HG02870 (cell line): ENCODE data around the gene REELD1.
A peak's percentile ranks its signal among the peaks of the same experiment; 100 is the strongest.

Experiments used
- ATAC-seq: cut with Tn5 transposase; IDR thresholded peaks from one replicate; pipeline ENCODE4 v1.9.1; 2021; ENCODE audit warnings: mild to moderate bottlenecking, moderate library complexity; ENCODE audit not compliant: unreplicated experiment

REELD1 gene

DNA sequence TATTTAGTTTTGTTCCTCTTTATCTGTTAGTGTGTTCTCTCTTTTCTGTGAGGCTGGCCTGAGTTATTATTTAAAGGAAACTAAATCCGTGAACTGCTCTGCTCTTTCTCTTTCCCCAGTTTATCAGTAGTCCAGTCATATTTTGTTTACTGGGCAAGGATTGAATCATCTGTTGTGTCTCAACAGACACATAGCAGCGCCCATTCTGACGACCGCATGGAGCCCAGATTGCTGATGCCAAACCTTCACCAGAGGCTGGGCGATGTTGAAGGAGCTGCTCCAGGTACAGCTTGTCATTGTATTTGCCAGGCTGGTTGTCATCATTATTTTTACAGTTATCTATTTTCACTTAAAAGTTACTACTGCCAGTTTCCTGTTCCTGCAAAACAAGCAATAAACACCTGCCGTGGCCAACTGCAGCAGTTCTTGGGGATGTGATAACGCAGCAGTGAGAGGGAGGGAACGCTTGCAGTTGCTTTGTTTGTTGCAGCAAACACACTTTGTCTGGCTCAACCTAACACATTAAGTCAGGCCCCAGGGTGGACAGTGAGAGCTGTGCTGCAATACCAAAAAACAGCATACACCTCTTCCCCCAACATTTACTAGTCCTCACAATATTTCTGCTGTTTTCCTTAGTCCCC is 10.1 kb downstream of the REELD1 start:
- ATAC-seq, result no peak

DNA sequence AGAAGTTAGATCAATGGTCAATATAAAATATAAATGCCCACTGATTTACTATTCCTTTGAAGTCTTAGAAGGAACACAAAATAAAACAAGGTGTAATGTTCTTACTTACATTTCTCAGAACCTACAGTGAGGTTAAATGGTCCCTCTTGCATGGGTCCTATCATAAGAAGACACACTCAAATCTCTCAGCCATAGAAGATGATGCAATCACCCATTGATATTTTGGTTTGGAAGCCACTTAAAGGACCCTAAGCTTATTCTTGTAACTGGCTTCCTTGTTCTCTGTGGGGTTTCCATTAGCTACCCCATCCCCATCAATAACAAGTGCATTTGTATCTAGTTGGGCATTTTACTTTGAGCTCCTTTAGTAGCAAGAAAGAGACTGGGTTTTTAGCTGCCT is 15.1 kb downstream of the REELD1 start:
- no peak for ATAC-seq

DNA sequence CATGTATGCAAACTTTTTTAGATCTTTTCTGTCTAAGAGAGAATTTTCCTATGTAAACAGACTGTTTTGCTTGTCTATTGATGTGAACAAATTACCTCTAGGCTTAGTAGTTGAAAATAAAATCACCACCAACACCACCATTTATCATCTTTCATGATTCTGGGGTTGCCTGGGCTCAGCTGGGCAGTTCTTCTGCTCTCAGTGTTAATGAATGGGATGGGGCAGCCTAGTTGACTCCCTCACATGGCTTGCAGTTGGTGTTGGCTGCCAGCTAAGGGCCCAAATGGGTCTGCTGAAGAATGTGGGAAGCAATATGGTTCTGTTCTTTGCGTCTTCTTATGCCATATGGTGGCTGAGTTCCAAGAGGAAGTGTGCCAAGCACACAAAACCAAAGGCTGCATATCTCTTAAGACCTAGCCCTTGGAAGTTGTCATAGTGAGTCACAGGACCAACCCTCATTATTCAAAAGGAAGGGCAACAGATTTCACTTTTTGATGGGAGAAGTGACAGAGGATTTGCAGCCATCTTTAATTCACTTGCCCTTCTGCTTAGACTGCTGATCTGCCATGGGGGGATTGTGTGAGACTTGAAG is 17.9 kb downstream of the REELD1 start:
- ATAC-seq, result no peak

DNA sequence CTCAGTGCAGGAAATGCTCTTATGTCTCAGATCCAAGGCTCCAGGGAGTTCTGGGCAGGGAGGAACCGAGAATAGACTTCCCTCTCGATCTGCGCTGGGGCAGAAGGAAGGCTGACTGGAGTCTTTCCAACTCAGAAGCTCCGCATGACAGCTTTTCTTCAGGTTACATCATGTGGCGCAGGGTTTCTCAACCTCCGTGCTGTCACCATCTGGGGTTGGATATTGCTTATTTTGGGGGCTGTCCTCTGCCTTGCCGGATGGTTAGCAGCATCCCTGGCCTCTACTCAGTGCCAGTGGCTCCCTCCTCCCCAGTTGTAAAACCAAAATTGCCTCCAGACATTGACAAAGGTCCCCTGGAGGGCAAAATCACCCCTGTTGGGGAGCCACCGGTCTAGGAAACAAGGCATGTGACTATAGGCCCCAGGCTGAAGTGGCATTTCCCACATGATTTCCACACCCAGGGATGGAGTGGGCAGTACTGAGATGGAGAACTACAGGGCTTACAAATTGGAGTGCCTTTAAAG is 21.4 kb downstream of the REELD1 start:
- no peak for ATAC-seq

DNA sequence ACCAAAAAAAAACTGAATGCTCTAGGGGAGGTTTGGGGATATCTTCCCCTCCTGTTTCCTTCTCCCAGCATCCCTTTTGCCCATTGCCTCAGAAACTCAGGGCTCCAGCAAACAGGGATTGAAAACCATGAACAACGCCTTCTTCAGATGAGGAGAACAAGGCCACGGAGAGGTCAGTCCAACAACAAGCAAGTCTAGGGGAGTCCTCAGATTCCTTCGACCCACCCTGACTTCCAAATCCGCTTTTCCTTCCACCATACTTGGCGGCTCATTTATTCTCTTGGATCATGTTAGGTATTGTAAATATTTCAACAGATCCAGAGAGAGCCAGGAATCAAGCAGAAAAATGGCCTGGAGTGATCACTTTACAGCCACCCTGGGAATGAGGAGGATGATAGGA is 21.9 kb downstream of the REELD1 start:
- no peak for ATAC-seq

DNA sequence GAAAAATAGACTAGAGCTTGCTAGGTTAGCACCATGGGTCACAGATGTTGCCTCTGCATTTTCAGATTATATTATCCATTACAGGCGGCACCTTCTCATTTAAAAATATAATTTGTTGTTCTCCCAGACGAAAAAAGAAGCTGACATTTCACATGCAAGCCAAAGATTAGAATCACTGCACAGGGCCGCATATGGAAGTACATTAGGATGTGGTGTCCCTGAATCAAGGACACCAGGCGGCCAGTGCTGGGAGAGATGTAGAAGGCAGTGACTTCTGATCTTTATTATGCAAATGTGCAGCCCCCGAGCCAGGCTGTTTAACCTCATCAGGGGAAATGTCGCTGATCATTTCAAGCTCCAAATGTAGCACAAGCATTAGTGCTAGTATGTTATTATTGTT is 22.8 kb downstream of the REELD1 start:
- no peak for ATAC-seq

DNA sequence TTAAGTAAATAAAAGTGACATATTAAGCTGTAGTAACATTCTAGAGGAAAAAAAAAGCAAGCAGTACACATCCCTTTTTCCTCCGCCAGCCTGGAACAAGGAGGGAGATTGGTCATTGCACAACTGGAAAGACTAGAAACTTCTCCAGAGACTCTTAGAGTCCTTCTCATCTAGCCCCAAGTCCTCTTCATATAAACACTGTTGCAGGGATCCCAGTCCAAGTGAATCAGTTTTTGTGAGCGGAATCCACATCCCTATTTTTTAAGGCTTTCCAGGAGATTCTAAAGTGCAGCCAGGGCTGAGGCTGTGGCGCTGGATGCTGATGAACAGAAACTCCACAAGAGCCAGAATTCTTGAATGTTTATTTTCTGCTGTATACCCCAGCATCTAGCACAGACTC is 23.8 kb downstream of the REELD1 start:
- ATAC-seq, result no peak

DNA sequence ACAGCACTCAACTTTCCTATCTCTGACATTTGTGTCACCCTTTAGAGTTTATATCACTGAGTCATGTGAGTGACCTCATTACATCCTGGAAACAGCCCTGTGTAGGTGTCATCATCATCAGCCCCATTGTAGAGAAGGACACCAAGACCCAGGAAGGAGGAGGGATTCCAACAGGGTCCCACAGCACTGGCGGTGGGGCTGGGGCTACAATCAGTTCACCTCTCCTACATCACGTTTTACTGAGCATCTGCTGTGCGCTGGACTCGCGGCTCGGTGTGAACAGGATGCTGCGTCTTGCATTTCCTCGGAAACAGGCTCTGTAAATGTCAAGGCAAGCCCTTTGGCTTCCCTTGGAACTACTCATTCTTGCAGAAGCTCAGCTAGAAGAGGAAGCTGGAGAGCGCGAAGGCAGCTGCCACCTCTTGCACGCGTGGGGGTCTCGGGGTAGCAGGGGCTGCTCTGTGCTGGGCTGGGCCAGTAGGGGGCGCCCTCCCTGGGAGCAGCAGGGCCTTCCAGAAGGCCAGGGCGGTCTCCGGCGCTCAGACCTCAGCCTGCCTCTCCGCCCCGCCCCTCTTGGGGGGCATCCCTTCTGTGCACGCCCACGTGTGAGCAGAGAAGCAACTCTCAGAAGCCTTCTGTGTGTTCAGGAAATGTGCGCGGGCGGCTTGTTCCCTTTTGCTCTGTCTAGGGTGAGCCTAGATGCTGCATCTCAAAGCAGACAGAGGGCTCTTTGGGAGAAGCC is 29.0 kb downstream of the REELD1 start:
- ATAC-seq, result peak; percentile 89

DNA sequence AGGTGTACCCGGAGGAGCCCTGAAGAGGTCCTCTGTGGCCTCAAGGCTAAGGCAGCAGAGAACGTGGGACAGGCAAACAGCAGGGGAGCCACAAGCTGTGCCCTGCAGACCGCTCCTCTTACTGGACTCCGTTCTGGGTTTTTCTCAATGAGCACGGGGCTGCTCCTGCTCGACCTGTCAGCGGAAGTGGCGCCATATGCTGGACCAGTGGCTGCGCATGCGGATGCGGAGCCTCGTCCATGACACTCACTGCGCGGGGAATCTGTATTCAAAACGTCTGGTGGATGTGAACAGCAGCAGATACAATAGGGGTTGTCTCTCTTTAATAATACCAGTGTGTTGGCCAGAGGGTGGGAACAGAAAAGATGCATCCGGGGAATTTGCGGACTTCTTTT is 29.5 kb downstream of the REELD1 start:
- ATAC-seq, result no peak

DNA sequence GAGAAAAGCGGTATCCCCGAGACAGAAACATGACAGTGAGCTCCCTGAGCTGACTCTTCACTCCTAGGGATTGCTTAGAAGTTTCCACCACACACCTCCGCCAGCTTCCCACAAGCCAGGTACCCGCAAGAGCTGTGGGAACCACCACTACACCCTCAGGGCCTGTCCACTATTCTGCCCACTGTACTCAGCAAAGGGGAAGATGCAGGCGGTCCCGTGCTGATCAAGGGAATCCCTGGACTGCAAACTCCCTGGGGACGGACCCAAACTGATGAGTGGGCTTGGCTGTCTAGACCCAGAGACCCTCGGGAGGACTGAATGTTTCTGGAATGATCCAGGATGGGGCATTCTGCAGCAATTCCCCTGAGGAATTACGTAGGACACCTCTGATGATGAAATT is 30.2 kb downstream of the REELD1 start:
- ATAC-seq, result no peak

DNA sequence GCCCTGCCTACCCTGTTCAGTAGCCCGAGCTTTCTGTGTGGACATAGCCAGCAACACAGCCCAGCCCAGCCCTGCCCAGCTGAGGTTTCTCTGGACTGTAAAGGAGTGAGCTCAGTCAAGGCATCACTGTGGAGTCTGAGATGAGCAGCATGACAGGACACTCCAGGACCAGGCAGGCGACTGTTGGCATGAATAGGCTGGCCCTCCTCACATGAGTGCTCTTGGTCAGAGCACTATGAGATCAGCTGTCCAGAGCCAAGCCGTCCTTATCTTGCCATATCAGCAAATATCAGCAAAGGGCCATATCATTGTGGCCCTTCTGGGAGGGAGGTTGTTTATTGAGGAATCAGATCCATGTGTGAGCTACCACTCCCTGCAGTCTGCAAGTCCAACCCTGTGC is 30.9 kb downstream of the REELD1 start:
- no peak for ATAC-seq

DNA sequence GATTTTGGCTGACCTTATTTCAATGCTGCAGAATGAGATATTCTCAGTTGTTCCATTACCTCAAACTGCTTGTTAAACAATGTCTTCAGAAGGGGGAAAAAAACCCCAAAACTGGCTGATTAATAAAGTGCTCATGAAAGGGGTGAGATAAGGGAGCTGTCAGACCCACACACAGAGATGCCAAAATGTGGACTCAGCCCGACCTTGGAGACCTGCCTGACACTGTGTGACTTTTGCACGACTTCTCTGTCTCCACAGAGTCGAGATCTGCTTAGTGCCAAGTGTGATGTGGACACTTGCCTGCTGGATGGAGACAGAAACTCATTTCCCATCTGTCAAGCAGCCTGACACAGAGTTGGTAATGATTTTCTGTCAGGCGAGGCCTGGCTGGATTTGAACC is 31.5 kb downstream of the REELD1 start:
- ATAC-seq, result no peak

DNA sequence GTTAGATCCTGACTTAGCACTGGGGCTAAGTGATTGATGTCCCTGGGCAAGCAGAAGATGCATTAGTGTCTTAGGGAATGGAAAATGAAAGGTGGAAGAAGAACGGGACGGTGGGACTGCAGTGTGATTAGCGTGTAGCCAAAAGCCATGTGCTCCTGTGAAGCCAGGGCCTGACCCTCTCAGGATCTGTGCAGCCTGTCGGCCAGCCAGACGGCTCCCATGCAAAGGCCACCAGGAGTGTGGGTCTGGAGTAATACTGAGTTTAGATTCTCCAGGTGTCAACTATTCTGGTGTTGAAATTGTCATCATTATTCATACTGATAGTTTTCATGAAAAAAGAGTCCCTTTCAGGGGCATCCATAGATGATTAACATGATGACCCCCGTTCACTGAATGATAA is 32.0 kb downstream of the REELD1 start:
- ATAC-seq, result no peak

DNA sequence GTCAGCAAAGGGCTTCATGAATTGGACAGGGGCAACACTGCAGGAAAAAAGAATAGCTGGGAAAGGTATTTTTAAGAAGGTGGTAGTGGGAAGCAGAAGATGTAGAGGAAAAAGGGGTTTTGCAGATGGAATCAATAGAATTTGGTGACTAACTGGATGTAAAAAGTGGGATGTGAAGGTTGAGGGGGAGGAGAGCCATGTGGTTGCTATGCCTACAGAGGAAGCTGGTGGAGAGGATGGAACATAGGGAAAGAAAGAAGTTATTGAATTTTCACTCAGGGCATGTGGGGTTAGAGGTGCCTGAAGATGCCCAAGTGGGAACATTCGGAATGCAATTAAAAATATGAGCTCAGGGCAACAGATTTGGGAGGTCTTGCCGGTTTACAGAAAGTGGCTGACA is 33.0 kb downstream of the REELD1 start:
- no peak for ATAC-seq

DNA sequence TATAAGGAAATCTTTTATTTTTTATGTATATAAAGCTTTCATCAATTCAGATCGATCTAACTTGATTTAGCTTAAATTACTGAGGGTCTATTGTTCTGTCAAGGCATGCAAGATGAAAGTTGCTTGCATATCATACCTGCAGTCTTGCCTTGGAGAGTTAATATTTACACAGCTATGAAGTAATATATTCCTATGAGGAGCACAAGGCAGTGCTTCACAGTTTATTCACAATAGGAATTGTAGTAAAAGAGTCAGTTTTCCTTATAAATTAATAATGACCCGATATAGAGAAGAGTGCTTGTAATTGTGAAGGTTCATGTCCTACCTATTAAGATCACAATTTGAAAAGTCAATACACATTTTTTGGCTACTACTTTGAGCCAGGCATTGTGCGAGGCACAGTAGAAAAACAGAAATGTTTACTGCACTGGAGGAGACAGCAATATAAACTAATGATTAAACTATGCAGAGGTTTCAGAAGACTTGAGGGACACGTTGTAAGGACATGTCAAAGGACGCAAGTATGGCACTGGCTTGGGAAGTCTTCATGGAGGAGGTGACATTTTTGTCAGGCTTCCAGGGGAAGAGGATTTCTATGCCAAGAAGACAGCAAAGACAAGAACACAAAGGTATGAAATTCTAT is 38.8 kb downstream of the REELD1 start:
- no peak for ATAC-seq

DNA sequence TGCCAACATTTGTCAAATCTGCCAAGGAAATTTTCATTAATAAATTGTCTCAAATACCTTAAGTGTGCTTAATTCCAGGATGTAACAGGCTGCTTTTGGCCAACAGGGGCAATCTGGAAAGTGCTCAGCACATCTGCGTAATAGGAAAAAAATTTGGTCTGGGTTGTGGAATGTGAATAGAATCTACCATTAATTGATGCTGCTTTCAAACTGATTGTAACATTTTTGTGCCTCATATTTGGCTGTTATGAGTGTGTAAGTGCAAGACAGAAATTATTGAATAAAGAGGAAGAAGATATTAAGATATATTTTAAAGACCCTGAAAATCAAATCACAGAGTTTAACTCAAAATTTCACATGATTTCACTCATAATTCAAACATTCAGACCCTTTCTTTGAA is 41.1 kb downstream of the REELD1 start:
- no peak for ATAC-seq

DNA sequence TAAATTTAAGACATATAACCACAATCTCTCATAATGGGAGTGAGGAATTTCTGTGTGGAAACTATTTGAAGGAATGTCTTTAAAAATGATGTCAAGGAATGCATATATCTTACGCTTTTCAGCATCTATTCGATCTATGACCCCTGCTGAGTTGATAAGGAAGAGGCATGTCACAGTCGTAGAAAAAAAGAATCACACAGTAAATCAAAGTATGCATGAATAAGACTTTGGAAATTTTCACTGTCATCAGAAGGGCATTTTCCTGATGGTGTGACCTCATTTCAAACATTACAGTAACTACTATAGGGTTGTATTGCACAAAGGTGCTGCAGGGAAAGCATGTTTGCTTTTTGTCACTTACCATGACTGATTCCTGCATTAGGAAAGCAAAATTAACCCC is 41.5 kb downstream of the REELD1 start:
- no peak for ATAC-seq

DNA sequence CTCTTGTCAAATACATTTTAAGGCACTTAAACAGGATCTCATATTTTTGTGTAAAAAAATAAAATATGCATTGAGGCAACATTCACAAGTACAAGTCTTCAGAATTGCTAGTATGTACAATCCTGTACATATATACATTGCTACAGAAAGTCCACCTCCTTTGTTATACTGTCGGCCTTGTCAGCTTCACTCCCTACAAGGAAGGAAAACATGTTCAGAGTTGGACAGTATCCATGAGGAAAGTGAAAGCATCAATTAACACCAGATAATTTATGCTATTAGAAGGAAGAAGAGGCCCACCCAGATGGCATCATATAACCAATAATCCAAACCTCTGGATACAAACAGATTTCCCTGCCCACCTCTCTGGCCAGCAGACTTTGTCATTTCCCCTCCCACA is 42.0 kb downstream of the REELD1 start:
- ATAC-seq, result no peak

DNA sequence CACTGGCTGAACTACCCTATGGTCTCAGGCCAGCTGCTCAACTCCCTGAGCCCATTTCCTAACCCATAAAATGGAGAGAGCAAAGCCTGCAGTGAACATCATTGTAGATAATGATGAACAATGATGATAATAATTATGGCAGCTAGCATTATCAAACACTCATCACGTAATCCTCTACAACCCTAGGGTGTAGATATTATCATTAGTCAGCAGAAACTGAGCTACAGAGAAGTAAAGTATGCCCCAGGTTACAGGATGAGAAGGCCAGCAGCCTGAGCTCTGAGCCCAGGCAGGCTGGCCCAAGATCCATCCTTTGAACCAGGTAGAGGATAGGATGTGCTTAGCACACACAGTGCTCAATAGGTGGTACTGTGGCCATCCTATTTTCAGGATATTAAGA is 43.2 kb downstream of the REELD1 start:
- ATAC-seq, result no peak

DNA sequence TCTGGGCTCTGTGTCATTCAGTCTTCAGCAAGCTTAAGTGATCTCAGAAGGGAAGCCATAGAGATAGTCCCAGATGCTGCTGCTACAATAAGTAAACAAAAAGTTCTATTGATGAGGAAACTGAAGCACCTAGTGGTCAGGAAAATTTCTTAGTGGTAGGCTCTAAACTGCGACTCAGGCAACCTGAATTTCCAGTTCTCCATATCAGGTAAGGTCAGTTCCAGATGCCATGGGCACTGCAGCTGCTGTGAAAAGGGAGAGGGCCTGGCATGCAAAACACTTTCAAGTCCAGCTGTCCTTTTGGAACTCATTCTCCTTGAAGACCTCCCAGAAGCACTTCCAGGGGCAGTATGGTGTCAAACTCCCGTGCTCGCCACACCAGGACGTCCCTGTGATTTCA is 46.2 kb downstream of the REELD1 start:
- no peak for ATAC-seq

DNA sequence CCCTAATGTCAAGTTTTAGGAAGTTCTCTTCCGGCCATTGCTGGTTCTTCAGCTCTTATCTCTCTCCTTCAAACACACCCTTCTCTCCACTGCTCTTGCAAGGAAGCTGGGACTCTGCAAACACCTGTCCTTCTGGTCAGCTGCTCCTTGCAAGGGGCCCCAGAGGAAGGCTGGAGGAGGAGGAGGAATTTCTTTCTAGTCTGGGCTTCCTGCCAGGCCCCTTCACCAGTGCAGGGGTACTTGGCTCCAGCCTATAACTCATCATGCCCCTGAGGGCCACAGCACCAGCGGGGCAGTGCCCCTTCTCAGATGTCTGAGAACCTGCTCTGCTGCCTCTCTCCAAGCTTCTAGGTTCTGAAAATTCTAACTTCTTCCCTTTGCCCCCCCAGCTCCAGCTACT is 46.7 kb downstream of the REELD1 start:
- no peak for ATAC-seq

DNA sequence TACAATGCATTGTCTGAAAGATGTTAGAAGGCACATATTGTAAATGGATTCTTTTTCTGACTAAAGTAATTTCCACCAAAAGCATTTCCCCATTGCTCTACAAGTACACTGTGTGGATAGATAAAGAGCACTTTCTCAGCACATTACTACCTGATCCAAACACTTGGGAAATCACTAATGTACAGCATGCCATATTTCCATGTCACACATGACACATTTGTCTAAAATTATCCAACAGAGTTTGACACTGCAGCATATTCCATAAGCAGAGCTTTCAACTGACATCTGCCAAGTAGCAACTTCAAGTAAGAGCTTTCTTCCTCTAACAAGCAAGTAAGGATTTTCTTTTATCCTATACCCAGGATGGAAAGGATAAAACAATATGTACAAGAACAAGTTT is 49.5 kb downstream of the REELD1 start:
- no peak for ATAC-seq
